GM06990 (cell line): ENCODE results near the gene PYGO2.

ENCODE experiments used
- DNase-seq: peaks from one replicate; pipeline ENCODE4 v3.0.0-alpha.2; 2011; ENCODE audit not compliant: insufficient read length; ENCODE audit errors: extremely low read depth
- H3K27me3 ChIP-seq: replicated peaks from 2 replicates; pipeline ENCODE4 v1.6.0; 2011; ENCODE audit warnings: low read length; ENCODE audit not compliant: control insufficient read depth, insufficient read depth
- H3K36me3 ChIP-seq: 2 replicates; pipeline ENCODE4 v1.5.1; 2011; ENCODE audit warnings: low read length; ENCODE audit not compliant: control insufficient read depth, insufficient read depth
- H3K4me3 ChIP-seq: replicated peaks from 2 replicates; pipeline ENCODE4 v1.5.1; 2011; ENCODE audit warnings: low read depth, mild to moderate bottlenecking, control low read depth, low read length
- TF ChIP-seq, protein P1 (sequence below): IDR thresholded peaks from 2 replicates; pipeline ENCODE4 v1.5.1; 2011; ENCODE audit warnings: low read length, control low read depth, mild to moderate bottlenecking, inconsistent platforms; ENCODE audit not compliant: insufficient read depth, poor library complexity, severe bottlenecking

The PYGO2 gene

DNA sequence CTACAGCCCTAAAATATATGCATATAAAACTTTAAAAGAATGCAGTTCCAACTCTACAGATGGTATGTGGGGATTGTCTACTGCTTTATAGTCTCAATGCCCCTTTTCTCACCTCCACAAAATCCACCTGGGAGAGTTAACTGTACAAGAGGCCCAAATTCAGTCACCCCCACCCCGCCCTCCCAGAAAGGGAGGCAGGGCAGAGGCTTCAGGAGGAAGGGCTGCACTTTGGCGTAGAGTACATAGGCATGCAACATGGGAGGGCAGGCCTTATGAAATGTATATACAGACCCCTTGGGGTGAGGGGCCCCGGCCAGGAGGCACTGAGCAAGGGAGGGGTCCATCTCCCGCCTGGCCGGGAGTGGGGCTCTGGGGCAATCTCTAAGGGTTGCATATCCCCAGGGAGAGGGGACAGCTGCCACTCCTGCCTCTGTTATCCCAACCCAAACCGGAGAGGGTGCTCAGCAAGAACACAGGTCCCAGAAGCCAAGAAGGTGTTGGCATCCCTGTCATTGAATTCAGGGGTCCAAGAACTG lies 1.3 kb upstream of the PYGO2 start:
- Histone ChIP-seq H3K36me3 (peaks cover 47% of the 10 kb centered on the region), H3K4me3 (peak overlapping the region; percentile 62), H3K27me3 (no peaks in the 10 kb centered on the region)
- TF ChIP-seq, protein P1, sequence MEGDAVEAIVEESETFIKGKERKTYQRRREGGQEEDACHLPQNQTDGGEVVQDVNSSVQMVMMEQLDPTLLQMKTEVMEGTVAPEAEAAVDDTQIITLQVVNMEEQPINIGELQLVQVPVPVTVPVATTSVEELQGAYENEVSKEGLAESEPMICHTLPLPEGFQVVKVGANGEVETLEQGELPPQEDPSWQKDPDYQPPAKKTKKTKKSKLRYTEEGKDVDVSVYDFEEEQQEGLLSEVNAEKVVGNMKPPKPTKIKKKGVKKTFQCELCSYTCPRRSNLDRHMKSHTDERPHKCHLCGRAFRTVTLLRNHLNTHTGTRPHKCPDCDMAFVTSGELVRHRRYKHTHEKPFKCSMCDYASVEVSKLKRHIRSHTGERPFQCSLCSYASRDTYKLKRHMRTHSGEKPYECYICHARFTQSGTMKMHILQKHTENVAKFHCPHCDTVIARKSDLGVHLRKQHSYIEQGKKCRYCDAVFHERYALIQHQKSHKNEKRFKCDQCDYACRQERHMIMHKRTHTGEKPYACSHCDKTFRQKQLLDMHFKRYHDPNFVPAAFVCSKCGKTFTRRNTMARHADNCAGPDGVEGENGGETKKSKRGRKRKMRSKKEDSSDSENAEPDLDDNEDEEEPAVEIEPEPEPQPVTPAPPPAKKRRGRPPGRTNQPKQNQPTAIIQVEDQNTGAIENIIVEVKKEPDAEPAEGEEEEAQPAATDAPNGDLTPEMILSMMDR: no peak
- no peak for DNase-seq

DNA sequence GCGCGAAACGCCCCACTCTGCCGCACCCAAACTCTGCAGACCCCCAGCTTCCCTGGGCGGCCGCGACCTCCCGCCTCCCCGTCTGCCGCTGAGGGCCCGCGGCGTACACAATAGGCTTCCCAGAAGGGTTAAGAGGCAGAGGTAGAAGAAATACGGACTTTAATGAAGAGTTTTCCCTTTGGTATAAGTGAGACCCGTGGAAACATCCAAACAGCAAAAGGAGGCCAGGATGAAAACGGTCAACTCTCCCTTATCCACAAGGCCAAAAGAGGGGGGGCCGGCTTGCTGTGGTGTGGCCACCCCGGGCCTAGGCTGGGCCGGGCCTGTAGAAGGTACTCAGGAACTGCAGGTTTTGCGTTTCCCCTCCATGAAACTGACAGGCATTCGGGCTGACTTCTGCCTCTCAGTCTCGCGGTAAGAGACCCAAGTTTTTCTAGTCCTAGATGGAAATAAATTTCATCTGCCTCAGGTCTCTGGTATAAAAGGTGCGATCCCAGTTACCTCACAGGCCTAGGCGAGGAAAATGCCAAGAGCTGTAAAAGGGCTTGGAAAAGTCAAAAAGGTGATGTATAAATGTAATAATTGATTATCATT lies 671 bp upstream of the PYGO2 start:
- DNase-seq: no peak

DNA sequence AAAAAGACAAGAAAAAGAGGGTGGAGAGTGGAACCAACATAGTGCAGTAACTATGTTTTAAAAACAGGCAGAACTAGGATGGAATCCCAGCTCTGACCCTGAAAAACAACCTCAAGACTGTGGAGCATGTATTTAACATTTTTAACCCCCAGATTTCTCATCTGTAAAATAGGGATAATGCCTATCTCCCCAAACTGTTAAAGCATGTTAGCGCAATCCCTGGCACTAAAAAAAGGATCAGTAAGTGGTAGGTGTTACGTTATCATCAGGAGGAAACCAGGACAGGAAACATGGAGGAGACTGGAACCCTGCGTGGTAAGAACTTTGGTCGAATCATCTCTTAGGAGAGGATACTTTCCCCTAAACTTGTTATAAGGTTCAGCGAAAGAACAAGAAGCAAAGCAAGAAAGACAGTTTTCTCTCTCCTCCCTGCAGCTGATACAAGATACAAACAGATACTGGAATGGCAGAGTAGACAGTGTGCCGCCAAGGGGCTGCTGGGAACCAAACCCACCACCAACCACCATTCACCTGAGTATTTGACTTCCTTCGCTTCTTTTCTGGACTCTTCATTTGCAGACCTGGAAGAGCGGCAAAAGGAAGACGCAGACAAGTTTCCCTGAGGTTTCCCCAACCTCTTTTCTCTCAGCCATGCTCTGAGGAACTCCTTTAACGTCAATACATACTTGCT lies 991 bp downstream of the PYGO2 start:
- Histone ChIP-seq H3K36me3 (peaks cover 30% of the 10 kb centered on the region), H3K27me3 (no peaks in the 10 kb centered on the region), H3K4me3 (peak overlapping the region; percentile 62)
- TF ChIP-seq, protein P1: no peak
- DNase-seq: no peak

More for the DNA sequence above, 671 bp upstream of the PYGO2 start:
- no peaks in the 10 kb centered on the region for H3K27me3 ChIP-seq
- peaks cover 43% of the 10 kb centered on the region for H3K36me3 ChIP-seq
- peak overlapping the region; percentile 62 for H3K4me3 ChIP-seq
- TF ChIP-seq, protein P1: no peak

DNA sequence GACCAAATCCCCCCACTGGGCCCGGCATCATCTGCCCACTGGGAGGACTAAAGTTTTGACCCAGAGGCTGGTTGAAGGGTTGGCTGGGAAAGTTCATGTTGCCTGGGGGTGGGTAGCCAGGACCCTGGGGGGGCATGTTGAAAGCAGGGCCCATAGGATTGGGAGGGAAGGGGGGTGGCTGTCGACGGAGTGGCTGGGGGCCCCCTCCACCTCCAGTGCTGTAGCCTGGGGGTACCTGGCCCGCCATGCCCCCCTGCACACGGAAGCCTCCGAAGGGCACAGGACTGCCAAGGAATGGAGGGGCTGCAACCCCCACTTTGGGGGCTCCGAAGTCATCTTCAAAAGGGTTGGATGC lies 2.2 kb downstream of the PYGO2 start:
- H3K36me3 ChIP-seq: peaks cover 22% of the 10 kb centered on the region
- no peak for DNase-seq
- H3K4me3 ChIP-seq: no peak overlapping the region
- no peaks in the 10 kb centered on the region for H3K27me3 ChIP-seq
- TF ChIP-seq, protein P1: no peak

DNA sequence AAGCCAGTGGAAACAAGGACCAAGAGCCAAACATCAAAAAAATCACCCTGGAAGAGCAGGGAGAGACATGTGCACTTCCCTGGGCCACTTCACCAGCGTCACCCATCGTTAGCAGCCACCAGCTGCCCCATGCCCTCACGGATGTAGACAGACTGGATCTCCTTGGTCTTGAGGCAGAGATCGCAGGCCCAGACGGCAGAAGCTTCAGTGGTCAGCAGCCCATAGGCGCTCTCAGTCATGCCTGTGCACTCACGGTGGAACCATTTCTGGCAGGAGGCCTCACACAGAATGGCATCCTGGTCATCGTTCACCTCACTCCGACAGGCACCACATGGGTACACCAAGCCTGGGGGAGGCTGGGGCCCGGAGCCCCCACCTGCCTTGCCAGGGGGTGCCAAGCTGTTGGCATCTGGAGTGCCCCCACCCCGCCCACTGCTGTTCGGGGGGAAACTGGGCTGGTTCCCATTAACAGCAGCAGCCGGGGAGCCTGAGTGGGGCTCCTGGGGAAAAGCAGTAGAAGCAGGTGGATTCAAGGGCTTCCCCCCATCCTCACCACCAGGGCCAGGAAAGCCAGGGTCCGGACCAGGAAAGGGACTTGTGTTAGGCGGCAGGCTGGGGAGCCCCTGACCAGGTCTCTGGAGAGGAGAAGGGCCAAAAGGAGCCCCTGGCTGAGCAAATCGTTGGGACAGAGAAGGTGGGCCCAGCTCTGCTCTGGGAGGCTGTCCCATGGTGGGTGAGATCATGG lies 2.7 kb downstream of the PYGO2 start:
- peaks cover 21% of the 10 kb centered on the region for H3K36me3 ChIP-seq
- DNase-seq: no peak
- no peaks in the 10 kb centered on the region for H3K27me3 ChIP-seq
- no peak overlapping the region for H3K4me3 ChIP-seq
- TF ChIP-seq, protein P1: no peak
